Omental fat pad (tissue), 4 donors: ENCODE data around the gene SUPT20H. TPM values are rescaled to one million over a fixed set of nuclear protein-coding genes. Genes with fewer than 3 reads are reported as not detected.

Experiments
- ATAC-seq: fragments of 150-250 bp; one replicate; pipeline ENCODE4 v1.9.1; 2016; ENCODE audit warnings: mild to moderate bottlenecking, moderate library complexity; ENCODE audit not compliant: low FRiP score
- DNase-seq: peaks from one replicate; pipeline ENCODE4 v3.0.0-alpha.2; 2019; ENCODE audit warnings: low spot score
- CTCF ChIP-seq, 3 donors: fragments of 450-650 bp; IDR thresholded peaks; one replicate each; pipeline ENCODE4 v1.5.1; 2016 to 2017; ENCODE audit warnings: antibody characterized with exemption in 3 of 3, mild to moderate bottlenecking in 3 of 3, moderate library complexity in 2 of 3
- total RNA-seq, 4 donors: library from RNA; depleted of rRNA; stranded (reverse); fragments of >200 nt; gene quantifications; one replicate each; pipeline ENCODE4 v1.1.0, GENCODE V29; 2016

The SUPT20H gene
- 10 to 100 TPM; 19.5 to 57.5 (median 31.8) TPM for total RNA-seq

GRCh38 chr13:37058910-37059847, at the start of gene SUPT20H:
Gene SUPT20H, minus strand, starts transcription at chr13:37059688. Its CDS starts 8,198 bp downstream, at chr13:37051490.
- ATAC-seq, result peak; percentile 100
- no peak for TF ChIP-seq CTCF (IDR thresholded peaks at IDR 0.05)

GRCh38 chr13:37109051-37109678, 49.7 kb upstream of the SUPT20H start:
- peak in 1 of 3 donors; percentile 36 for TF ChIP-seq CTCF (IDR thresholded peaks at IDR 0.05)
- ATAC-seq (no peak), DNase-seq (no peak)

More at GRCh38 chr13:37058910-37059847, at the start of gene SUPT20H:
- peak; percentile 65 for DNase-seq

GRCh38 chr13:37107868-37108267, 48.4 kb upstream of the SUPT20H start:
- no peak for TF ChIP-seq CTCF (IDR thresholded peaks at IDR 0.05)
- no peak for ATAC-seq
- DNase-seq, result no peak

GRCh38 chr13:37107456-37107855, 48.0 kb upstream of the SUPT20H start:
- DNase-seq (no peak), ATAC-seq (no peak)
- TF ChIP-seq CTCF (IDR thresholded peaks at IDR 0.05), result no peak

- TF ChIP-seq CTCF (IDR thresholded peaks at IDR 0.05), result no peak
- no peak for ATAC-seq
- DNase-seq, result no peak
These were observed 47.2 kb upstream of the SUPT20H start for GRCh38 chr13:37106642-37107041.

- DNase-seq, result no peak
- TF ChIP-seq CTCF (IDR thresholded peaks at IDR 0.05), result no peak
- no peak for ATAC-seq
These were observed 45.8 kb upstream of the SUPT20H start, which contains the start of gene CSNK1A1L for GRCh38 chr13:37105251-37105714. Gene CSNK1A1L, minus strand, starts transcription at chr13:37105664. Its CDS starts 408 bp downstream, at chr13:37105256.
